ENCODE data around the gene C19orf25.

The C19orf25 gene

GRCh38 chr19:1526066-1526778 is 47.2 kb upstream of the C19orf25 start:
- H3K4me2 ChIP-seq (ENCODE audit: insufficient read depth, low read length) = no peak overlapping the region
- DNase-seq (no peak), ATAC-seq (ENCODE audit: insufficient read depth, low read depth) (no peak)
- H2AFZ ChIP-seq (ENCODE audit: low read depth, low read length) = no peak overlapping the region
- no peaks in the 10 kb centered on the region for H3K4me1 ChIP-seq (ENCODE audit: insufficient read depth, low read length)
- no peak overlapping the region for H3K27ac ChIP-seq (ENCODE audit: low read length)
- no peaks in the 10 kb centered on the region for H4K20me1 ChIP-seq (ENCODE audit: insufficient read depth, low read length)
- H3K79me2 ChIP-seq (ENCODE audit: insufficient read depth, low read length) = no peaks in the 10 kb centered on the region
- H3K4me3 ChIP-seq (ENCODE audit: low read depth in 1 of 2, low read length in 2 of 2) = no peak overlapping the region
- TF ChIP-seq CTCF (IDR thresholded peaks at IDR 0.05; ENCODE audit: borderline replicate concordance, extremely low read depth, low read length, poor library complexity, severe bottlenecking) = no peak
- no peak for TF ChIP-seq EZH2 (IDR thresholded peaks at IDR 0.05; ENCODE audit: borderline replicate concordance, low read depth, low read length, severe bottlenecking)
- no peaks in the 10 kb centered on the region for H3K36me3 ChIP-seq (ENCODE audit: insufficient read depth, low read length)
- no peaks in the 10 kb centered on the region for H3K27me3 ChIP-seq (ENCODE audit: insufficient read depth, low read length, poor library complexity)
- no peaks in the 10 kb centered on the region for H3K9me3 ChIP-seq (ENCODE audit: insufficient read depth, low read length, severe bottlenecking)
- no peak overlapping the region for H3K9ac ChIP-seq (ENCODE audit: low read depth, low read length)

- no peak overlapping the region for H3K4me2 ChIP-seq (ENCODE audit: insufficient read depth, low read length)
- H3K36me3 ChIP-seq (ENCODE audit: insufficient read depth, low read length) = no peaks in the 10 kb centered on the region
- TF ChIP-seq CTCF (IDR thresholded peaks at IDR 0.05; ENCODE audit: borderline replicate concordance, extremely low read depth, low read length, poor library complexity, severe bottlenecking) = no peak
- TF ChIP-seq EZH2 (IDR thresholded peaks at IDR 0.05; ENCODE audit: borderline replicate concordance, low read depth, low read length, severe bottlenecking) = no peak
- no peak overlapping the region for H3K4me3 ChIP-seq (ENCODE audit: low read depth in 1 of 2, low read length in 2 of 2)
- DNase-seq = no peak
- no peaks in the 10 kb centered on the region for H3K27me3 ChIP-seq (ENCODE audit: insufficient read depth, low read length, poor library complexity)
- no peak overlapping the region for H2AFZ ChIP-seq (ENCODE audit: low read depth, low read length)
- no peak overlapping the region for H3K9ac ChIP-seq (ENCODE audit: low read depth, low read length)
- no peaks in the 10 kb centered on the region for H3K79me2 ChIP-seq (ENCODE audit: insufficient read depth, low read length)
- H3K4me1 ChIP-seq (ENCODE audit: insufficient read depth, low read length) = no peaks in the 10 kb centered on the region
- no peak for ATAC-seq (ENCODE audit: insufficient read depth, low read depth)
- no peak overlapping the region for H3K27ac ChIP-seq (ENCODE audit: low read length)
- no peaks in the 10 kb centered on the region for H3K9me3 ChIP-seq (ENCODE audit: insufficient read depth, low read length, severe bottlenecking)
- H4K20me1 ChIP-seq (ENCODE audit: insufficient read depth, low read length) = no peaks in the 10 kb centered on the region
Observed at GRCh38 chr19:1525343-1525742, 46.3 kb upstream of the C19orf25 start.

- Histone ChIP-seq H3K4me1 (ENCODE audit: insufficient read depth, low read length) (no peaks in the 10 kb centered on the region), H3K79me2 (ENCODE audit: insufficient read depth, low read length) (no peaks in the 10 kb centered on the region), H3K9ac (ENCODE audit: low read depth, low read length) (no peak overlapping the region), H3K9me3 (ENCODE audit: insufficient read depth, low read length, severe bottlenecking) (no peaks in the 10 kb centered on the region), H2AFZ (ENCODE audit: low read depth, low read length) (no peak overlapping the region), H3K4me3 (ENCODE audit: low read depth in 1 of 2, low read length in 2 of 2) (no peak overlapping the region), H3K27ac (ENCODE audit: low read length) (no peak overlapping the region), H3K4me2 (ENCODE audit: insufficient read depth, low read length) (no peak overlapping the region), H3K36me3 (ENCODE audit: insufficient read depth, low read length) (no peaks in the 10 kb centered on the region), H4K20me1 (ENCODE audit: insufficient read depth, low read length) (no peaks in the 10 kb centered on the region), H3K27me3 (ENCODE audit: insufficient read depth, low read length, poor library complexity) (no peaks in the 10 kb centered on the region)
- ATAC-seq (ENCODE audit: insufficient read depth, low read depth) = no peak
- no peak for DNase-seq
- TF ChIP-seq EZH2 (IDR thresholded peaks at IDR 0.05; ENCODE audit: borderline replicate concordance, low read depth, low read length, severe bottlenecking) = no peak
- no peak for TF ChIP-seq CTCF (IDR thresholded peaks at IDR 0.05; ENCODE audit: borderline replicate concordance, extremely low read depth, low read length, poor library complexity, severe bottlenecking)
Observed at GRCh38 chr19:1524972-1525325, 45.9 kb upstream of the C19orf25 start.
